A673 (cell line): ENCODE results near the gene CEP164.

ENCODE experiments used
- CTCF ChIP-seq: fragments of 300-800, 200-600 bp; sonication (generic); conservative IDR thresholded peaks from 2 replicates; pipeline ENCODE4 v1.5.1; 2017; ENCODE audit warnings: low read depth, mild to moderate bottlenecking, antibody characterized with exemption, low read length, moderate library complexity, mixed read lengths
- EZH2 ChIP-seq: fragments of 200-600 bp; sonication (generic); IDR thresholded peaks from 2 replicates; pipeline ENCODE4 v1.6.1; 2017; ENCODE audit warnings: borderline replicate concordance, low read depth, mild to moderate bottlenecking, mixed read lengths, antibody characterized with exemption, low read length; ENCODE audit not compliant: poor library complexity, severe bottlenecking

- TF ChIP-seq CTCF: no peak
- TF ChIP-seq EZH2: no peak
Observed at GRCh38 chr11:117462183-117462863, 134.7 kb downstream of the CEP164 start.
